Bronchial epithelial cell (primary cell): Measurements from ENCODE around the gene RPS15A. TPM values are rescaled to one million over a fixed set of nuclear protein-coding genes. Genes with fewer than 3 reads are reported as not detected.
A peak's percentile ranks its signal among the peaks of the same experiment; 100 is the strongest.

Experiments
- DNase-seq: peaks from one replicate; pipeline ENCODE4 v3.0.0-alpha.2; 2010; ENCODE audit warnings: low read depth
- FAIRE-seq: peaks from 2 replicates; lab custom pipeline; 2011; peaks lifted over from hg19 to GRCh38; lab: Jason Lieb, UNC
- H3K27me3 ChIP-seq: 2 replicates; pipeline ENCODE4 v1.5.1; 2011; ENCODE audit warnings: low read length; ENCODE audit not compliant: control insufficient read depth, insufficient read depth
- H3K36me3 ChIP-seq: 2 replicates; pipeline ENCODE4 v1.5.1; 2011; ENCODE audit warnings: low read length; ENCODE audit not compliant: control insufficient read depth, insufficient read depth
- H3K4me3 ChIP-seq: 2 replicates; pipeline ENCODE4 v1.5.1; 2011; ENCODE audit warnings: mild to moderate bottlenecking, low read depth, low read length, control low read depth
- total RNA-seq: library from RNA; depleted of rRNA; stranded (reverse); fragments of >200 nt; gene quantifications from 2 replicates; pipeline ENCODE4 v1.2.1, GENCODE V29; 2014
- TF ChIP-seq, protein P1 (sequence below): IDR thresholded peaks from 2 replicates; pipeline ENCODE4 v1.5.1; 2011; ENCODE audit warnings: mild to moderate bottlenecking, moderate library complexity, low read length, control low read depth, inconsistent platforms; ENCODE audit not compliant: insufficient read depth, severe bottlenecking

The RPS15A gene
- total RNA-seq, 1 donor from 2014 or later: 3,748 TPM

DNA sequence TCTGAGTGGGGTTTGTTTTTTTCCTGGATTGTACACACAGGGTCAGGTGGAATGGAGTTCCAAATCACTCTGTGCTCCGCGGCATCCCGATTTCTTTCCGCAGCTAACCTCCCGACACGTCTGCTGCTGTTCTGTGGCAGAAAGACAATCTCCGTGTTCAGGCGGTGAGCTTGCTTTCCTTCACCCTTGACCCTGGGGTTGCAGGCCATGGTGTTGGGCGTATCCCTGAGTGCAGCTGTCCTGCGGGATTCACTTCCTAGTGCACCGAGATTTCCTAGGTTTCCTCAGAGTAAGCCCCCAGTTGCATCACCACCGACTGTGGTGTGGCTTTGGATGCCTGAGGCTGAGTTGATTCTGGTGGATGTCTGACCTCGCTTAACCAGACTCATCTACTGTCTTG, 19.0 kb upstream of the RPS15A start:
- TF ChIP-seq, protein P1, sequence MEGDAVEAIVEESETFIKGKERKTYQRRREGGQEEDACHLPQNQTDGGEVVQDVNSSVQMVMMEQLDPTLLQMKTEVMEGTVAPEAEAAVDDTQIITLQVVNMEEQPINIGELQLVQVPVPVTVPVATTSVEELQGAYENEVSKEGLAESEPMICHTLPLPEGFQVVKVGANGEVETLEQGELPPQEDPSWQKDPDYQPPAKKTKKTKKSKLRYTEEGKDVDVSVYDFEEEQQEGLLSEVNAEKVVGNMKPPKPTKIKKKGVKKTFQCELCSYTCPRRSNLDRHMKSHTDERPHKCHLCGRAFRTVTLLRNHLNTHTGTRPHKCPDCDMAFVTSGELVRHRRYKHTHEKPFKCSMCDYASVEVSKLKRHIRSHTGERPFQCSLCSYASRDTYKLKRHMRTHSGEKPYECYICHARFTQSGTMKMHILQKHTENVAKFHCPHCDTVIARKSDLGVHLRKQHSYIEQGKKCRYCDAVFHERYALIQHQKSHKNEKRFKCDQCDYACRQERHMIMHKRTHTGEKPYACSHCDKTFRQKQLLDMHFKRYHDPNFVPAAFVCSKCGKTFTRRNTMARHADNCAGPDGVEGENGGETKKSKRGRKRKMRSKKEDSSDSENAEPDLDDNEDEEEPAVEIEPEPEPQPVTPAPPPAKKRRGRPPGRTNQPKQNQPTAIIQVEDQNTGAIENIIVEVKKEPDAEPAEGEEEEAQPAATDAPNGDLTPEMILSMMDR: no peak
- no peaks in the 10 kb centered on the region for H3K27me3 ChIP-seq
- no peak overlapping the region for H3K4me3 ChIP-seq
- DNase-seq: no peak
- H3K36me3 ChIP-seq: peaks cover 7% of the 10 kb centered on the region
- no peak for FAIRE-seq

DNA sequence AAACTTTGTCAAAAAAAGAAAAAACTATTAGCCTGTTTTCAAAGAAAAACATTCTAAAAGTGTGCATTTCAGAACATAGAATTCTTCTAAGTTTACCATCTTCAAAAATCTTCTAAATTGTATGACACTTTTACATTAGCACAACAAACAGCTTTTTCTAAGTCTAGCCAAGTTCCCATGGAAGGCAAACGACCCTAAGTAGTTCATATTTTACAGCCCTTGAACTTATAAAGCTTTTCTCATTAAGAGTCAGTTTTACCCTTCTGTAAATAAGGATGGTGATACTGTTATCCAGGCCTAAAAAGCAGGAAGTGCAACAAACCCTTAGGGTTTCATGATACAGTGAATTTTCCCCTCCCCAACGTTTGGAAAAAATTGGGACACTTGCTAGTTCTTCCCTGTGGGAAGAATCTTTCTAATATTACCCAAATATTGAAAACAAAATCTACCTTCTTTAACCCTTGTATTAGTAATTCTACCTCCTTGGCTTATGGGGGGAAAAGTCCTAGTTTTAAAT, 15.2 kb upstream of the RPS15A start:
- FAIRE-seq (no peak), DNase-seq (no peak)
- Histone ChIP-seq H3K4me3 (no peak overlapping the region), H3K36me3 (peaks cover 3% of the 10 kb centered on the region), H3K27me3 (no peaks in the 10 kb centered on the region)
- TF ChIP-seq, protein P1: no peak

DNA sequence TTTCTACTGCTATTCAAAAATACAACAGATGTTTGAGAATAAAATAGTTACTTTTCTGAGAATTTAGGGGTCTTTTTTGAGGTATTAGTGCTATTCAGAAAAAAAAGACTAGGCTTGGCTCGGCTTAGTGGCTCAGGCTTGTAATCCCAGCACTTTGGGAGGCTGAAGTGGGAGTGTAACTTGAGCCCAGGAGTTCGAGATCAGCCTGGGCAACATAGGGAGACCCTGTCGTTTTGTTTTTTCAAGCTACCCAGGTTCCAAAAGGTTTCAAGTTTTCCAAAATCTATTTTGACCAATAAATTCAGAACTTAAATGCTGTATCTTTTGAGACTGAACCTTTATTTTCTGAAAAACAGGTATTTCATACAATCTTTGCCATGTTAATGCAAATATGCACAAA, 14.4 kb upstream of the RPS15A start:
- FAIRE-seq: no peak
- TF ChIP-seq, protein P1: no peak
- H3K27me3 ChIP-seq: no peaks in the 10 kb centered on the region

DNA sequence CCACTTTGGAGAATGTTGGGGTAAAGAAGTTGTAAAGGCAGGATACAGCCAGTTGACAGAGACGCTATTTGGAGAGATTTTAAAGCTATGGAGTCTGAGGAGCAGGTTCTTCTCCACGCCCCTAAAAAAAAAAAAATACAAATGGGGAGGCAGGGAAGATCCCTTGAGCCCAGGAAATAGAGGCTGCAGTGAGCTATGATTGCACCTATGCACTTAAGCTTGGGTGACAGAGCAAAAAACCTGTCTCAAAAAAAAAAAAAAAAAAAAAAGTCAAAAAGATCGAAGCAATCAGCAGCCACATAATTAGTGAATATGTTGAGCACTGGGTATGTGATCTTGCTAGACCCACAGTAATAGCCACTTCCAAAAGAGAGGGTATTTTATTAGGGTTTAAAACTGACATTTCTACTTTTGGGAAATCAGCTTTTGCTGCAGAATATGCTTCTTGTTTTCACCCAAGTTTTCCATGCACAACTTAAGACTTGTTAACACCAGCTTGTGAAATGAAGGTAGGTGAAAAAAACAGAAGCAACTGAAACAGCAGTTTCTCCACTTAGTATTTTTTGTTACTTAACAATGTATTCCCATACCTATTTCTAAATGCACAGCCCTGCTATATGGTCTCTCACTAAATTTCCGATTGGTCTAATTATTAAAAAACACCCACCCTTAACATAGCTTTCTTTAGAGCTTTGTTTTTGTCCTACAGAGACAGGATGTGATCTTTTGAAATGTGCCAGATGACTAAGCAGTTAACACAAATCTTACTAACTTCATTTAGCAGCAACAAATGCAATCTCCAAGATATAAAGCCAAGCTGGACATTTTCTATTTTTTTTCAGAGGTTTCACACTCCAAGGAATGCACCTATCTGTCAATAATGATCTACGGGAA, 13.7 kb upstream of the RPS15A start:
- Histone ChIP-seq H3K27me3 (no peaks in the 10 kb centered on the region), H3K4me3 (no peak overlapping the region), H3K36me3 (no peaks in the 10 kb centered on the region)
- DNase-seq: peak; percentile 56
- TF ChIP-seq, protein P1: no peak
- no peak for FAIRE-seq

More for the DNA sequence above, 14.4 kb upstream of the RPS15A start:
- H3K4me3 ChIP-seq: no peak overlapping the region
- no peak for DNase-seq
- peaks cover 3% of the 10 kb centered on the region for H3K36me3 ChIP-seq

DNA sequence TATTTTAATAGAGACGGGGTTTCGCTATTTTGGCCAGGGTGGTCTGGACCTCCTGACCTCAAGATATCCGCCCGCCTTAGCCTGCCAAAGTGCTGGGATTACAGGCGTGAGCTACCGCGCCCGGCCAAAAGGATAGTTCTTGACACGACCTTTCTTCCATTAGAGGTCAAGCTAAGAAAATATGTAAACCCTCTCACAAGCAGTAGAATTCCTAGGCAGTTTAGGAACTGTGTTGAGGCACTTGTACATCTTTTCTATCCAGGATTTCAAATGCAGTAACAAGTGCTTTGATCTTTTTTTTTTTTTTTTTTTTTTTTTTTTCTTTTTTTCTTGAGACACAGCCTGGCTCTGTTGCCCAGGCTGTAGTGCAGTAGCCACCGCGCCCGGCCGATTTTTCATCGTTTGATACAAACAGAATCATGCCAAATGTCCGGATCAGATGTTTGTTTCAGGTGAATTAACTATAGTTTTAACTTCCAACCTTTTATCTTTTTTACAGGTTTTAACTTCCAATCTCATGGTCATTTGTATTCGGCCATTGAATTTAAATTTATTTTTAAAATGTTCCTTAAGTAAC, 12.7 kb upstream of the RPS15A start:
- TF ChIP-seq, protein P1: no peak
- no peaks in the 10 kb centered on the region for H3K27me3 ChIP-seq
- no peak for FAIRE-seq

More for the DNA sequence above, 12.7 kb upstream of the RPS15A start:
- no peak for DNase-seq
- no peaks in the 10 kb centered on the region for H3K36me3 ChIP-seq
- no peak overlapping the region for H3K4me3 ChIP-seq
